Measurements from ENCODE around the gene GAS7.

DNA sequence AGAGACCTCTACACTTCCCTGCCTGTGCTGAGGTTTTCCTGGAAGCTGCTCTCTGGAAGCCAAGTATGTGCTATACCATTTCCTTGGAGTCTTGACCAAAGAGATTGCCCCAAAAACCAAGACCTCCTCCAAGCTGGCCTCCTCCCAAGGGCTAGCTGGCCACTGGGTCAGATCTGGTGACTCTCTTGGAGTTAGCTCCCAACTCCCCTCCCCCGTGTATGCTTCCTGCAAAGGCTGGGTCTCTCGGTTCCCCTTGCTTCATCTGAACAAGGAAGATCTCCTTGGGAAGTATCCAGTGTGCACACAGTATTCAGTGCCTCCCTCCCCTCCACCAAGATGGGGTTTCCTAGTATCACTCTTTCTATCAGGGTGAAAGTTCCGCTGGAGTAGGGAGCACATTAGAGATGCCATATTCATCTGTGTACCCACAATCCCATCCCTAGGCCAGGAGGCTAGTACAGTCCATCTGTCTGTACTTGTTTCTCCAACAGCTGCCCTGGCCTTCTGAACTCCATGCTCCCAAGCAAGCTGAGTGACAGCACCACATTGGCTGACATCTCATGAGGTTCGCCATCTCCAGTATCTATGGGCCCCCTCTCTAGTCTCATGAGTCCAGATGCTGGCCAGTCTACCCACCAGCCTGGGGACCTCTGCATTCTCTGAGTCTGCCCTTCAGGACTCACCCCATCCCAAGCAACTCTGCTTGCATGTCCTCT is 3.2 kb downstream of the GAS7 start:
- TF ChIP-seq EZH2 (IDR thresholded peaks at IDR 0.05; ENCODE audit: borderline replicate concordance) (no peak), EZH2phosphoT487 (IDR thresholded peaks at IDR 0.05; ENCODE audit: low read depth, severe bottlenecking, unreplicated experiment) (no peak)
- TF ChIP-seq, protein P1, sequence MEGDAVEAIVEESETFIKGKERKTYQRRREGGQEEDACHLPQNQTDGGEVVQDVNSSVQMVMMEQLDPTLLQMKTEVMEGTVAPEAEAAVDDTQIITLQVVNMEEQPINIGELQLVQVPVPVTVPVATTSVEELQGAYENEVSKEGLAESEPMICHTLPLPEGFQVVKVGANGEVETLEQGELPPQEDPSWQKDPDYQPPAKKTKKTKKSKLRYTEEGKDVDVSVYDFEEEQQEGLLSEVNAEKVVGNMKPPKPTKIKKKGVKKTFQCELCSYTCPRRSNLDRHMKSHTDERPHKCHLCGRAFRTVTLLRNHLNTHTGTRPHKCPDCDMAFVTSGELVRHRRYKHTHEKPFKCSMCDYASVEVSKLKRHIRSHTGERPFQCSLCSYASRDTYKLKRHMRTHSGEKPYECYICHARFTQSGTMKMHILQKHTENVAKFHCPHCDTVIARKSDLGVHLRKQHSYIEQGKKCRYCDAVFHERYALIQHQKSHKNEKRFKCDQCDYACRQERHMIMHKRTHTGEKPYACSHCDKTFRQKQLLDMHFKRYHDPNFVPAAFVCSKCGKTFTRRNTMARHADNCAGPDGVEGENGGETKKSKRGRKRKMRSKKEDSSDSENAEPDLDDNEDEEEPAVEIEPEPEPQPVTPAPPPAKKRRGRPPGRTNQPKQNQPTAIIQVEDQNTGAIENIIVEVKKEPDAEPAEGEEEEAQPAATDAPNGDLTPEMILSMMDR (IDR thresholded peaks at IDR 0.05; ENCODE audit: poor library complexity): no peak
